GM21529 (cell line): ENCODE results near the gene TTC9.

Experiments
- ATAC-seq: cut with Tn5 transposase; IDR thresholded peaks from one replicate; pipeline ENCODE4 v1.9.1; 2021; ENCODE audit not compliant: unreplicated experiment

The TTC9 gene

GRCh38 chr14:70643967-70644366, 2.3 kb downstream of the TTC9 start:
- ATAC-seq = no peak

GRCh38 chr14:70645892-70646291, 4.2 kb downstream of the TTC9 start:
- no peak for ATAC-seq

GRCh38 chr14:70646705-70647104, 5.0 kb downstream of the TTC9 start:
- no peak for ATAC-seq

GRCh38 chr14:70648346-70648745, 6.6 kb downstream of the TTC9 start:
- ATAC-seq = no peak

- no peak for ATAC-seq
Measured at GRCh38 chr14:70649803-70650202, 8.1 kb downstream of the TTC9 start.

- no peak for ATAC-seq
Measured at GRCh38 chr14:70651522-70651921, 9.8 kb downstream of the TTC9 start.

- ATAC-seq = no peak
Measured at GRCh38 chr14:70652871-70653270, 11.2 kb downstream of the TTC9 start.

- no peak for ATAC-seq
Measured at GRCh38 chr14:70653662-70654061, 11.9 kb downstream of the TTC9 start.

- ATAC-seq = peak; percentile 32
Measured at GRCh38 chr14:70654632-70655031, 12.9 kb downstream of the TTC9 start.

- peak; percentile 71 for ATAC-seq
Measured at GRCh38 chr14:70655110-70655826, 13.6 kb downstream of the TTC9 start.

GRCh38 chr14:70658899-70659298, 17.2 kb downstream of the TTC9 start:
- ATAC-seq = no peak

GRCh38 chr14:70660967-70661893, 19.5 kb downstream of the TTC9 start:
- no peak for ATAC-seq

GRCh38 chr14:70662080-70662479, 20.4 kb downstream of the TTC9 start:
- ATAC-seq = no peak

- no peak for ATAC-seq
Measured at GRCh38 chr14:70662816-70663215, 21.1 kb downstream of the TTC9 start.

- peak; percentile 33 for ATAC-seq
Measured at GRCh38 chr14:70663707-70664179, 22.0 kb downstream of the TTC9 start.

GRCh38 chr14:70664698-70665447, 23.2 kb downstream of the TTC9 start:
- ATAC-seq = peak; percentile 21

- peak; percentile 52 for ATAC-seq
Measured at GRCh38 chr14:70665448-70666360, 24.0 kb downstream of the TTC9 start.

GRCh38 chr14:70666361-70666686, 24.6 kb downstream of the TTC9 start:
- no peak for ATAC-seq

GRCh38 chr14:70670992-70671651, 29.4 kb downstream of the TTC9 start:
- ATAC-seq = no peak
